Stomach (tissue), 4 donors: ENCODE results near the gene RAB8B.

Source experiments
- EP300 ChIP-seq: sonication (generic); formaldehyde crosslinking; IDR thresholded peaks from one replicate; pipeline ENCODE4 v1.6.1; 2017; ENCODE audit warnings: antibody characterized with exemption
- POLR2A ChIP-seq, 4 donors: fragments of 450-650 bp; IDR thresholded peaks; one replicate each; pipeline ENCODE4 v1.6.1; 2016; ENCODE audit warnings: antibody characterized with exemption in 4 of 4, control low read depth in 2 of 4, mild to moderate bottlenecking in 1 of 4, moderate library complexity in 1 of 4
- POLR2AphosphoS5 ChIP-seq, 3 donors: sonication (generic); formaldehyde crosslinking; IDR thresholded peaks; one replicate each; pipeline ENCODE4 v1.6.1; 2016; ENCODE audit warnings: antibody characterized with exemption in 3 of 3
- TF ChIP-seq, protein P1 (sequence below), 7 experiments: fragments of 450-650 bp in 4 of 7; fragments of 200-600 bp in 3 of 7; sonication (generic) in 3 of 7; IDR thresholded peaks; one replicate each; pipeline ENCODE4 v1.5.1; 2016 to 2019; ENCODE audit warnings: antibody characterized with exemption in 7 of 7, control low read depth in 2 of 7, mild to moderate bottlenecking in 1 of 7

- no peak for TF ChIP-seq POLR2A (IDR thresholded peaks at IDR 0.05)
- TF ChIP-seq, protein P1, sequence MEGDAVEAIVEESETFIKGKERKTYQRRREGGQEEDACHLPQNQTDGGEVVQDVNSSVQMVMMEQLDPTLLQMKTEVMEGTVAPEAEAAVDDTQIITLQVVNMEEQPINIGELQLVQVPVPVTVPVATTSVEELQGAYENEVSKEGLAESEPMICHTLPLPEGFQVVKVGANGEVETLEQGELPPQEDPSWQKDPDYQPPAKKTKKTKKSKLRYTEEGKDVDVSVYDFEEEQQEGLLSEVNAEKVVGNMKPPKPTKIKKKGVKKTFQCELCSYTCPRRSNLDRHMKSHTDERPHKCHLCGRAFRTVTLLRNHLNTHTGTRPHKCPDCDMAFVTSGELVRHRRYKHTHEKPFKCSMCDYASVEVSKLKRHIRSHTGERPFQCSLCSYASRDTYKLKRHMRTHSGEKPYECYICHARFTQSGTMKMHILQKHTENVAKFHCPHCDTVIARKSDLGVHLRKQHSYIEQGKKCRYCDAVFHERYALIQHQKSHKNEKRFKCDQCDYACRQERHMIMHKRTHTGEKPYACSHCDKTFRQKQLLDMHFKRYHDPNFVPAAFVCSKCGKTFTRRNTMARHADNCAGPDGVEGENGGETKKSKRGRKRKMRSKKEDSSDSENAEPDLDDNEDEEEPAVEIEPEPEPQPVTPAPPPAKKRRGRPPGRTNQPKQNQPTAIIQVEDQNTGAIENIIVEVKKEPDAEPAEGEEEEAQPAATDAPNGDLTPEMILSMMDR (IDR thresholded peaks at IDR 0.05) = no peak
- TF ChIP-seq POLR2AphosphoS5 (IDR thresholded peaks at IDR 0.05) = no peak
- TF ChIP-seq EP300 = no peak
Measured at GRCh38 chr15:63190769-63191649, 1.6 kb downstream of the RAB8B start.
